ENCODE results near the gene CAP2.

CAP2 gene

DNA sequence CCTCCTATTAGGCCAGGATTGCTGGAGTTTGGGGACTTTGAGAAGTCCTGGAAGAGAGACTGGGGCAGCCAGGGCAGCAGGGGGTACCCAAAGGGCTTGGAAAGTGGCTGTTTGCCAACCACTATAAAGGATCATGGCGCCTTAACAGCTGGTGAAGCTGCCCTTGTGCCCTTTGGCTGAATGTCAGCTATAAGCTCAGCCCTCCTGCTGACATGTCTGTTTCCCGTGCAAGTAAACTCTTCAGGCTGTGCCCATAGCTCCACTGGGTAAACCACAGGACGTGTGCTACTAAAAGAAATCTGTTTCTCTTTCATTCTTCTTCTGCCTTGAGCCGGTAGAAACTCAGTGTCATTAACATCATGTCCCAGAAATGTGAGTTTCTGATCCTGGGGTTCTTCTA, 97.3 kb downstream of the CAP2 start:
- TF ChIP-seq, protein P1, sequence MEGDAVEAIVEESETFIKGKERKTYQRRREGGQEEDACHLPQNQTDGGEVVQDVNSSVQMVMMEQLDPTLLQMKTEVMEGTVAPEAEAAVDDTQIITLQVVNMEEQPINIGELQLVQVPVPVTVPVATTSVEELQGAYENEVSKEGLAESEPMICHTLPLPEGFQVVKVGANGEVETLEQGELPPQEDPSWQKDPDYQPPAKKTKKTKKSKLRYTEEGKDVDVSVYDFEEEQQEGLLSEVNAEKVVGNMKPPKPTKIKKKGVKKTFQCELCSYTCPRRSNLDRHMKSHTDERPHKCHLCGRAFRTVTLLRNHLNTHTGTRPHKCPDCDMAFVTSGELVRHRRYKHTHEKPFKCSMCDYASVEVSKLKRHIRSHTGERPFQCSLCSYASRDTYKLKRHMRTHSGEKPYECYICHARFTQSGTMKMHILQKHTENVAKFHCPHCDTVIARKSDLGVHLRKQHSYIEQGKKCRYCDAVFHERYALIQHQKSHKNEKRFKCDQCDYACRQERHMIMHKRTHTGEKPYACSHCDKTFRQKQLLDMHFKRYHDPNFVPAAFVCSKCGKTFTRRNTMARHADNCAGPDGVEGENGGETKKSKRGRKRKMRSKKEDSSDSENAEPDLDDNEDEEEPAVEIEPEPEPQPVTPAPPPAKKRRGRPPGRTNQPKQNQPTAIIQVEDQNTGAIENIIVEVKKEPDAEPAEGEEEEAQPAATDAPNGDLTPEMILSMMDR (IDR thresholded peaks at IDR 0.05; ENCODE audit: low read depth, low read length) = no peak
- DNase-seq (ENCODE audit: low read depth in 2 of 2) = no peak
- no peak overlapping the region for H3K4me3 ChIP-seq (replicated peaks in 1 of 2; ENCODE audit: low read depth in 2 of 2, low read length in 2 of 2)

GRCh38 chr6:17491416-17492142, 98.2 kb downstream of the CAP2 start:
- TF ChIP-seq, protein P1 (IDR thresholded peaks at IDR 0.05; ENCODE audit: low read depth, low read length) = no peak
- no peak for DNase-seq (ENCODE audit: low read depth in 2 of 2)
- H3K4me3 ChIP-seq (replicated peaks in 1 of 2; ENCODE audit: low read depth in 2 of 2, low read length in 2 of 2) = no peak overlapping the region

- DNase-seq (ENCODE audit: low read depth in 2 of 2) = no peak
- TF ChIP-seq, protein P1 (IDR thresholded peaks at IDR 0.05; ENCODE audit: low read depth, low read length) = no peak
- no peak overlapping the region for H3K4me3 ChIP-seq (replicated peaks in 1 of 2; ENCODE audit: low read depth in 2 of 2, low read length in 2 of 2)
Observed at GRCh38 chr6:17492350-17492749, 99.0 kb downstream of the CAP2 start.

GRCh38 chr6:17493286-17493685, 99.9 kb downstream of the CAP2 start:
- TF ChIP-seq, protein P1 (IDR thresholded peaks at IDR 0.05; ENCODE audit: low read depth, low read length) = no peak
- H3K4me3 ChIP-seq (replicated peaks in 1 of 2; ENCODE audit: low read depth in 2 of 2, low read length in 2 of 2) = no peak overlapping the region
- DNase-seq (ENCODE audit: low read depth in 2 of 2) = peak; percentile 42 to 59

DNA sequence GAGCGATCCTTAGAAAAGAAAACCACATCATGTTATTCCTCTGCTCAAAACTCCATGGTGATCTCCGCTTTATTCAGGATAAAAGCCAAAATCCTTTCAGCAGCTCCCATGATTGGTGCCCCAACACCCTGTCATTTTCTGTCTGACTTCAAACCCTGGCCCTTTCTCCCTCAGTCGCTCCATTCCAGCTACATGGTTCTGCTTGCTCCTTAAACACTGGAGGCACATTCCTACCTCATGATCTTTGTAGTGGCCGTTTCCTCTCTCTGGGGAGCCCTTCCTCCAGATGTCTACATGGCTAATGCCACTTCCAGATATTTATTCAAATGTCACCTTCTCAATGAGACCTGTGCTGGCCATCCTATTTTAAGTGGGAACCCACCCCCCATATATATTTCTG, 100.8 kb downstream of the CAP2 start:
- TF ChIP-seq, protein P1 (IDR thresholded peaks at IDR 0.05; ENCODE audit: low read depth, low read length) = no peak
- no peak overlapping the region for H3K4me3 ChIP-seq (replicated peaks in 1 of 2; ENCODE audit: low read depth in 2 of 2, low read length in 2 of 2)
- DNase-seq (ENCODE audit: low read depth in 2 of 2) = no peak

DNA sequence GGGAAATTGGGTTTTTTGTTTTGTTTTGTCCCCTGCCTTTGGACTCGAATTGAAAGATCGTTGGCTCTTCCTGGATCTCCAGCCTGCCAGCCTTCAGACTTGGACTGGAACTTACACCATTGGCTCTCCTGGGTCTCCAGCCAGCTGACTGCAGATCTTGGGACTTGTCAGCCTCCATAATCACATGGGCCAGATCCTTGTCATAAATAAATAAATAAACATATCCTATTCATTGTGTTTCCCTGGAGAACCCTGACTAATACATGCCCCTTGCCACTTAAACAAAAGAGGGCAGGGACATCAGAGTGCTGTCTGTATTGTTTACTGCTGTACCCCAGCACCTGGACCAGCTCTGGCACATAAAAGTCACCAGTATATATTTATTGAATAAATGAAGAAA, 101.5 kb downstream of the CAP2 start:
- DNase-seq (ENCODE audit: low read depth in 2 of 2) = peak in 1 of 2 donors; percentile 9
- no peak overlapping the region for H3K4me3 ChIP-seq (replicated peaks in 1 of 2; ENCODE audit: low read depth in 2 of 2, low read length in 2 of 2)
- TF ChIP-seq, protein P1 (IDR thresholded peaks at IDR 0.05; ENCODE audit: low read depth, low read length) = no peak
